ENCODE results near the gene THAP12.

DNA sequence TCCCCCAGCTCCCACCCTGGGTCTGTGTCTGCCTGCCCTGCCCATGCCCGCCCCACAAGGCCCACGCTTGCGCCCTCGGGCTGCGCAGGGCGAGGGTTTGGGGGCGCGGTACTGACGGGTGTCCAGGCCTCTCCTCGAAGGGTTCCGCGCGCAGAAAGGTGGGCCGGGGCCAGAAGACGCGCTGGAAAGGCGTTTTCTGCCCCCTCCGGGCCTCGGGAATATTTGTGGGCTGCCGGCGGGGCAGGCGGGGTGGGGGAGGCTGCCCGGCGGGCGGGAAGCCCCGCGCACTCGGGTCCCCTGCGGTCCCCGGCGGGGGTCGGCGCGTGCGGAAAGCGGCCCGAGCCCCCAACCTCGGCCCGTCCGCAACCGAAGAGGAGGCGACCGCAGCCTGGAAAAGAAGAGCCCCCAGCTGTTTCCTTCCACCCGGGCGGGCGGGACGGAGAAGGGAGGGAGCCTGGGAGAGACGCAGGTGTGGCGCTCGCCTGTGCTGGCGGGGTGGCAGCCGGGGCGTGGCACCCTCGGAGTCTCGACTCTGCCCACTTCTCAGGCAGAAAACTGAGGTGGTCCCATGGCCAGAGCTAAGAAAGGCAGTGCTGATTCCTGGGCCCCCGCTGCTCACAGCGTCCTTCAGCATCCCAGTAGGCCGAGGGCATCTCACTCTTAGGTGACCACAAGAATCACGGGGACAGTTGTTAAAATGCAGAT, 59.0 kb downstream of the THAP12 start:
- TF ChIP-seq POLR2A (IDR thresholded peaks at IDR 0.05): no peak
- TF ChIP-seq, protein P1, sequence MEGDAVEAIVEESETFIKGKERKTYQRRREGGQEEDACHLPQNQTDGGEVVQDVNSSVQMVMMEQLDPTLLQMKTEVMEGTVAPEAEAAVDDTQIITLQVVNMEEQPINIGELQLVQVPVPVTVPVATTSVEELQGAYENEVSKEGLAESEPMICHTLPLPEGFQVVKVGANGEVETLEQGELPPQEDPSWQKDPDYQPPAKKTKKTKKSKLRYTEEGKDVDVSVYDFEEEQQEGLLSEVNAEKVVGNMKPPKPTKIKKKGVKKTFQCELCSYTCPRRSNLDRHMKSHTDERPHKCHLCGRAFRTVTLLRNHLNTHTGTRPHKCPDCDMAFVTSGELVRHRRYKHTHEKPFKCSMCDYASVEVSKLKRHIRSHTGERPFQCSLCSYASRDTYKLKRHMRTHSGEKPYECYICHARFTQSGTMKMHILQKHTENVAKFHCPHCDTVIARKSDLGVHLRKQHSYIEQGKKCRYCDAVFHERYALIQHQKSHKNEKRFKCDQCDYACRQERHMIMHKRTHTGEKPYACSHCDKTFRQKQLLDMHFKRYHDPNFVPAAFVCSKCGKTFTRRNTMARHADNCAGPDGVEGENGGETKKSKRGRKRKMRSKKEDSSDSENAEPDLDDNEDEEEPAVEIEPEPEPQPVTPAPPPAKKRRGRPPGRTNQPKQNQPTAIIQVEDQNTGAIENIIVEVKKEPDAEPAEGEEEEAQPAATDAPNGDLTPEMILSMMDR (IDR thresholded peaks at IDR 0.05): no peak

All from right lobe of liver (tissue), 4 donors.